Sigmoid colon (tissue), 4 donors: Measurements from ENCODE around the gene TNIP2.

Experiments
- CTCF ChIP-seq, 4 experiments: fragments of 450-650 bp in 3 of 4; fragments of 200-600 bp in 1 of 4; IDR thresholded peaks; one replicate each; pipeline ENCODE4 v1.5.1; 2016 to 2019; ENCODE audit warnings: antibody characterized with exemption in 4 of 4, mild to moderate bottlenecking in 3 of 4, moderate library complexity in 2 of 4
- POLR2A ChIP-seq, 2 donors: fragments of 450-650 bp; IDR thresholded peaks; one replicate each; pipeline ENCODE4 v1.6.1; 2016; ENCODE audit warnings: antibody characterized with exemption in 2 of 2, mild to moderate bottlenecking in 2 of 2, moderate library complexity in 2 of 2
- POLR2AphosphoS5 ChIP-seq, 4 donors: sonication (generic); formaldehyde crosslinking; IDR thresholded peaks; one replicate each; pipeline ENCODE4 v1.6.1; 2017; ENCODE audit warnings: antibody characterized with exemption in 4 of 4

GRCh38 chr4:2732526-2732925 is 23.6 kb downstream of the TNIP2 start:
- no peak for TF ChIP-seq CTCF (IDR thresholded peaks at IDR 0.05)
- TF ChIP-seq POLR2AphosphoS5 (IDR thresholded peaks at IDR 0.05), result no peak
- no peak for TF ChIP-seq POLR2A (IDR thresholded peaks at IDR 0.05)
